Eye (tissue), 1 donor: Measurements from ENCODE around the gene ZMIZ1.
A peak's percentile ranks its signal among the peaks of the same experiment; 100 is the strongest.
"Not testable (repeated sequence)": the region's sequence is repeated elsewhere in the genome, so short reads cannot be mapped to it uniquely, and the experiment has no call there.

Source experiments
- DNase-seq: peaks from one replicate; pipeline ENCODE4 v3.0.0-alpha.2; 2015

ZMIZ1 gene

GRCh38 chr10:79332610-79333315 lies 264.0 kb downstream of the ZMIZ1 start:
- DNase-seq = not testable (repeated sequence)

GRCh38 chr10:79333513-79333912 lies 264.7 kb downstream of the ZMIZ1 start:
- no peak for DNase-seq

GRCh38 chr10:79334573-79334972 lies 265.8 kb downstream of the ZMIZ1 start:
- DNase-seq = no peak

GRCh38 chr10:79335094-79335469 lies 266.3 kb downstream of the ZMIZ1 start:
- no peak for DNase-seq

- DNase-seq = no peak
These were observed 266.9 kb downstream of the ZMIZ1 start for GRCh38 chr10:79335470-79336235.

- DNase-seq = no peak
These were observed 267.5 kb downstream of the ZMIZ1 start for GRCh38 chr10:79336276-79336675.

- DNase-seq = no peak
These were observed 268.0 kb downstream of the ZMIZ1 start for GRCh38 chr10:79336739-79337138.

GRCh38 chr10:79337783-79338469 lies 269.2 kb downstream of the ZMIZ1 start:
- not testable (repeated sequence) for DNase-seq

GRCh38 chr10:79339266-79339665 lies 270.5 kb downstream of the ZMIZ1 start:
- no peak for DNase-seq

- DNase-seq = no peak
These were observed 272.0 kb downstream of the ZMIZ1 start for GRCh38 chr10:79340646-79341244.

- no peak for DNase-seq
These were observed 273.6 kb downstream of the ZMIZ1 start for GRCh38 chr10:79342295-79342761.

GRCh38 chr10:79342811-79343561 lies 274.2 kb downstream of the ZMIZ1 start:
- DNase-seq = no peak

GRCh38 chr10:79344502-79345195 lies 275.9 kb downstream of the ZMIZ1 start:
- DNase-seq = no peak

- DNase-seq = no peak
These were observed 276.7 kb downstream of the ZMIZ1 start for GRCh38 chr10:79345241-79346011.

GRCh38 chr10:79346012-79346340 lies 277.2 kb downstream of the ZMIZ1 start:
- DNase-seq = no peak

- no peak for DNase-seq
These were observed 277.8 kb downstream of the ZMIZ1 start for GRCh38 chr10:79346388-79347225.

- DNase-seq = peak; percentile 95
These were observed 278.6 kb downstream of the ZMIZ1 start, which contains the start of gene PPIF for GRCh38 chr10:79347226-79347893. Gene PPIF, plus strand, starts transcription at chr10:79347469. Its CDS starts 80 bp downstream, at chr10:79347549.

- DNase-seq = peak; percentile 66
These were observed 279.3 kb downstream of the ZMIZ1 start for GRCh38 chr10:79347894-79348639.

GRCh38 chr10:79348640-79348988 lies 279.8 kb downstream of the ZMIZ1 start:
- DNase-seq = no peak
